Large intestine (tissue), 3 donors: ENCODE data around the gene IL6. TPM values are rescaled to one million over a fixed set of nuclear protein-coding genes. Genes with fewer than 3 reads are reported as not detected.
"Not testable (repeated sequence)": the region's sequence is repeated elsewhere in the genome, so short reads cannot be mapped to it uniquely, and the experiment has no call there.

ENCODE experiments used
- DNase-seq, 2 donors: peaks; one replicate each; pipeline versions ENCODE4 v3.0.0 to v3.0.0-alpha.2; 2013
- H3K27ac ChIP-seq: one replicate; pipeline ENCODE4 v1.5.1; 2013; ENCODE audit warnings: low read length
- H3K27me3 ChIP-seq: 2 replicates; pipeline ENCODE4 v1.6.1; 2013; ENCODE audit warnings: low read length; ENCODE audit not compliant: control insufficient read depth, insufficient read depth
- H3K36me3 ChIP-seq: 2 replicates; pipeline ENCODE4 v1.6.1; 2013; ENCODE audit warnings: low read length; ENCODE audit not compliant: control insufficient read depth, insufficient read depth
- H3K4me1 ChIP-seq: one replicate; pipeline ENCODE4 v1.6.1; 2013; ENCODE audit warnings: low read length; ENCODE audit not compliant: control insufficient read depth, insufficient read depth
- H3K4me3 ChIP-seq: one replicate; pipeline ENCODE4 v1.5.1; 2013; ENCODE audit warnings: low read length
- H3K9me3 ChIP-seq: one replicate; pipeline ENCODE4 v1.6.1; 2013; ENCODE audit warnings: mild to moderate bottlenecking, low read depth, low read length, moderate library complexity; ENCODE audit not compliant: control insufficient read depth
- WGBS: methylation state at CpG from one replicate; pipeline ENCODE4 v1.1.5; 2013; ENCODE audit warnings: low lambda C conversion rate; ENCODE audit not compliant: insufficient coverage; 5-methylcytosine and 5-hydroxymethylcytosine counted together
- polyA plus RNA-seq: library from polyadenylated mRNA; unstranded; fragments of 120-200 nt; gene quantifications from one replicate; pipeline ENCODE4 v1.2.1, GENCODE V29; 2013

The IL6 gene
- polyA plus RNA-seq, 1 donor = 2.1 TPM

DNA sequence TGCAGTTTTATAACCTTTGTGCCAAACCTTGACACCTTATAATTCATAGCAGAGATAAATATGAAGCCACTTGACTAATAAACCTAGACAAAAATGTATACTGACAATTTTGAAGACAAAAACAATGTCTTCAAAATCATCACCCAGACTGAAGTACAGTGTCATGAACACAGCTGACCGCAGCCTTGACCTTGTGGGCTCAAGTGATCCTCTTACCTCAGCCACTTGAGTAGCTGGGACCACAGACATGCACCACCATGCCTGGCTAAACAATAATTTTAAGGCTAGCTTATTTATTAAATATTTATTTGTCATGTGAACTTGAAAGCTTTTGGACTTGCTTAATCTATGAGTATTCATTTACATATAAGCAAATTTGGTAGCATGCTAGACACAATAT, 24.3 kb downstream of the IL6 start:
- Histone ChIP-seq H3K4me1 (no peaks in the 10 kb centered on the region), H3K27me3 (no peaks in the 10 kb centered on the region), H3K9me3 (no peaks in the 10 kb centered on the region), H3K27ac (no peak overlapping the region), H3K4me3 (no peak overlapping the region), H3K36me3 (no peaks in the 10 kb centered on the region)
- WGBS = no CpG with 5 or more reads among the region's 1 CpG
- DNase-seq = no peak

- DNase-seq = no peak
- no peaks in the 10 kb centered on the region for H3K9me3 ChIP-seq
- no peaks in the 10 kb centered on the region for H3K36me3 ChIP-seq
- H3K4me3 ChIP-seq = no peak overlapping the region
- no peaks in the 10 kb centered on the region for H3K27me3 ChIP-seq
- no peaks in the 10 kb centered on the region for H3K4me1 ChIP-seq
- no peak overlapping the region for H3K27ac ChIP-seq
- WGBS = 33% methylated on average over 1 of the region's 1 CpG
These were observed 30.5 kb downstream of the IL6 start for GRCh38 chr7:22757338-22757994.

GRCh38 chr7:22758576-22758975, 31.6 kb downstream of the IL6 start:
- WGBS = 100% methylated on average over 1 of the region's 2 CpGs
- no peaks in the 10 kb centered on the region for H3K9me3 ChIP-seq
- no peaks in the 10 kb centered on the region for H3K4me1 ChIP-seq
- no peak overlapping the region for H3K4me3 ChIP-seq
- no peak for DNase-seq
- H3K27ac ChIP-seq = no peak overlapping the region
- H3K36me3 ChIP-seq = no peaks in the 10 kb centered on the region
- H3K27me3 ChIP-seq = no peaks in the 10 kb centered on the region

GRCh38 chr7:22759721-22760120, 32.7 kb downstream of the IL6 start:
- no peaks in the 10 kb centered on the region for H3K27me3 ChIP-seq
- H3K27ac ChIP-seq = no peak overlapping the region
- H3K4me1 ChIP-seq = no peaks in the 10 kb centered on the region
- H3K4me3 ChIP-seq = no peak overlapping the region
- no peaks in the 10 kb centered on the region for H3K36me3 ChIP-seq
- DNase-seq = no peak
- H3K9me3 ChIP-seq = no peaks in the 10 kb centered on the region

DNA sequence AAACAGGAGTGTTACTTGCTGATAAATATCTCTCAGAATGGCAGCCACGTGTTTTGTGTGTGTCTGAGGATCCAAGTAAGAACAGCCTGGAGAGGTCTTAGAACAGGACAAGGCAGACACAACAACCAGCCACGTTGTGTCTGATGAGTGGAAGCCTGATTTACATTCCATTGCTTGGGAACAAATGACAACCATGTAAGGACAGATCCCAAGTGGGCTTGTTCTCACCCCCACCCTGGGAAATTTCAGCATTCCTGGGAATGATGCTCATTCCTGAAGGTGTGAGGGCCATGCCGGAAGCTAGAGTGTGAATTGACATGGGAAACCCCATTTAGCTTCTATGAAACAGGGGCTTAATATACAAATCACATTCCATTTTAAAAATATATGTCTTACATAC, 35.9 kb downstream of the IL6 start:
- H3K4me1 ChIP-seq = no peaks in the 10 kb centered on the region
- H3K4me3 ChIP-seq = no peak overlapping the region
- WGBS = 83% methylated on average over 1 of the region's 3 CpGs
- no peaks in the 10 kb centered on the region for H3K9me3 ChIP-seq
- H3K36me3 ChIP-seq = no peaks in the 10 kb centered on the region
- no peak for DNase-seq
- H3K27me3 ChIP-seq = no peaks in the 10 kb centered on the region
- H3K27ac ChIP-seq = no peak overlapping the region

DNA sequence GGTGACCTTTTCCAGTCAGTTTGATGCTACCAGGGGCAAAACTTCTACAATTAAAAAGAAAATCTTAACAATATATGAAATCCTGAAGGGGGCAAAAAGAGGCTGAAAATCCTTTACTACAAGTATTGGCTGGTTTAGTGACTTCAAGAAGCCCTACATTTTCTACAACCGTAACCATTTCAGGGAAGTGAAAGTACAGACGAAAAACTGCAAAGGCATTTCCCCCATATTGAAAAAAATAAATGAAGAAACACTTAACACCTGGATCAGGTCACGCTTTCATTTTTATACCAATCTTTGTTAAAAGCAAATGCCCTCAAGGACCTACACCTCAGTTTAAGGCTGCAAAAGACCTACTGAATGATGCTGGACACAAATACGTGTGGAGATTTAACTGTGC, 38.6 kb downstream of the IL6 start:
- no peaks in the 10 kb centered on the region for H3K4me1 ChIP-seq
- H3K27me3 ChIP-seq = no peaks in the 10 kb centered on the region
- H3K4me3 ChIP-seq = no peak overlapping the region
- DNase-seq = no peak
- no peaks in the 10 kb centered on the region for H3K9me3 ChIP-seq
- H3K36me3 ChIP-seq = no peaks in the 10 kb centered on the region
- H3K27ac ChIP-seq = no peak overlapping the region
- 100% methylated on average over 1 of the region's 4 CpGs for WGBS

DNA sequence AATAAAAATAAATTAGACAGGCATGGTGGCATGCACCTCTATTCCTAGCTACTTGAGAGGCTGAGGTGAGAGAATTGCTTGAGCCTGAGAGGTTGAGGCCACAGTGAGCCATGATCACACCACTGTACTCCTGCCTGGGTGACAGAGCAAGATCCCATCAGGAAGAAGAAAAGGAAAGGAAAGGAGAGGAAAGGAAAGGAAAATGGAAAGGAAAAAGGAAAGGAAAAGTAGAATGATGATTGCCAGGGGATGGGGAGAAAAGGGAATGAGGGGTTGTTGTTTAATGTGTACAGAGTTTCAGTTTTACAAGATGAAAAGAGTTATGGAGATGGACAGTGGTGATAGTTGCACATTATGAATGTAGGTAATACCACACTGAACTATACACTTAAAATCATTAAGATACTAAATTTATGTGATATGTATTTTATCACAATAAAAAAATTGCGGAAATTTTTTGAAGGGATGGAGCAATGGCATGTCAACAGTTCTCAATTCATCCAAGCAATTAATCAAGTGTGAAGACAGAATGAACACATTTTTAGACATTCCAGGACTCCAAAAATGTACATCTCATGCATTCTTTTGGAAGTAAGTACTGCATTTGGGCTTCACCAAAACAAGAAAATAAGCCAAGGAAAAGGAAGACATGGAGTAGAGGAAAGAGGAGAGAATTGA, 44.3 kb downstream of the IL6 start:
- no peak for DNase-seq
- H3K9me3 ChIP-seq = no peaks in the 10 kb centered on the region
- H3K27me3 ChIP-seq = no peaks in the 10 kb centered on the region
- no CpG with 5 or more reads among the region's 1 CpG for WGBS
- no peaks in the 10 kb centered on the region for H3K36me3 ChIP-seq
- H3K27ac ChIP-seq = no peak overlapping the region
- no peak overlapping the region for H3K4me3 ChIP-seq
- H3K4me1 ChIP-seq = no peaks in the 10 kb centered on the region

DNA sequence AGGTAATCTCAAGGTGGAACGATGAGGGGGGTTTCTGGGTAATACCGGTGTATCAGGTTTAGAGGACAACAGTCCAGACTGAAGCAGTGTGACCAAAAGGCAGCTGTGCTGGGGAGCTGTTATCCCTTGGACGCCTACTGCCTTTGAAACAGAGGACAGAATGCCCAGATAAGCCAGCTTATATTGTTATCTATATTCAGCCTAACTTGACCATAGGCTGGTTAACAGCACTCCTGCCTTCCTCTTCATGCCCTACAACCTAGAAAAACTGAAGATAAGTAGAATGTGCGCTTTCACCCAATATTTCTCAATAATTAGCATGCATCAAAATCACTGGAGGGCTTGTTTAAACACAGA, 44.9 kb downstream of the IL6 start:
- H3K36me3 ChIP-seq = no peaks in the 10 kb centered on the region
- no peaks in the 10 kb centered on the region for H3K4me1 ChIP-seq
- DNase-seq = no peak
- H3K27me3 ChIP-seq = no peaks in the 10 kb centered on the region
- 14% methylated on average over 1 of the region's 4 CpGs for WGBS
- H3K4me3 ChIP-seq = no peak overlapping the region
- H3K9me3 ChIP-seq = no peaks in the 10 kb centered on the region
- no peak overlapping the region for H3K27ac ChIP-seq

DNA sequence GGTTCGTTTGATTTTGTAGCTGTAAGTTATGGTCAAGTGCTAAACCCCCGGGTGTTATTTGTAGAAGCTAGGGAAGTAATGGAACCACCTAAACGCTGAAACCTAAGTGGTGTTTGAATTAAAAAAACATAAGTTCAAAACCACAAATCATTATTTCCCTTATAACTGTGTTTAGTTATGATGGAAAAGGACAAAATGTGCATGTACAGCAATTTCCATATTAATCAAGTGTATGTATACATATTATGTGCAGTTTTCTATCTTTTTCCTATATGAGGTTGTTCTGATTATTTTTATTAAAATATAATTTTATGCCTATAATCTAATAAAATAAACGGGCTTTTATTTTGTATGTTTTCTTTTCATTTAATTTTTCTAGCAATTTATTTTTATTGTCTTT, 45.9 kb downstream of the IL6 start:
- WGBS = 50% methylated on average over 2 of the region's 4 CpGs
- Histone ChIP-seq H3K4me1 (no peaks in the 10 kb centered on the region), H3K36me3 (no peaks in the 10 kb centered on the region), H3K9me3 (no peaks in the 10 kb centered on the region), H3K27ac (no peak overlapping the region), H3K4me3 (no peak overlapping the region), H3K27me3 (no peaks in the 10 kb centered on the region)
- DNase-seq = no peak

DNA sequence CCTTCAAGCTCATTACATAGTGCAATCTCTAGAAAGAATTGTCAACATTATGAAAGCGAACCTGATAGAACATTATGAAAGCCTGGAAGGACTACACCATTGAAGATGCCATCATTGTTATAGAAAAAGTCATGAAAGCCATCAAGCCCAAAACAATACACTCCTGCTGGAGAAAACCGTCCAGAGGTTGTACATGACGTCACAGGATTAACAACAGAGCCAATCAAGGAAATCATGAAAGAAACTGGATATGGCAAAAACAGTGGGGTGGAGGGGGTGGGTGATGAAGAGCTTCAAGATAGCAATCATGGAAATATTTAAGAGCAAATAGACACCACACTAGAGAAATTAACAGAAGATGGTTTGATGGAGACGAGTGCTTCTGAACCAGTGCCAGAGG, 50.0 kb downstream of the IL6 start:
- no peak for DNase-seq
- H3K9me3 ChIP-seq = no peaks in the 10 kb centered on the region
- no peaks in the 10 kb centered on the region for H3K36me3 ChIP-seq
- no peaks in the 10 kb centered on the region for H3K4me1 ChIP-seq
- 93% methylated on average over 2 of the region's 4 CpGs for WGBS
- no peak overlapping the region for H3K27ac ChIP-seq
- H3K4me3 ChIP-seq = no peak overlapping the region
- no peaks in the 10 kb centered on the region for H3K27me3 ChIP-seq

GRCh38 chr7:22779730-22780323, 52.8 kb downstream of the IL6 start:
- H3K4me1 ChIP-seq, H3K4me3 ChIP-seq, H3K27ac ChIP-seq, DNase-seq, H3K27me3 ChIP-seq, H3K36me3 ChIP-seq, H3K9me3 ChIP-seq: not testable (repeated sequence)
- WGBS = 80% methylated on average over 2 of the region's 4 CpGs
